H1 (cell line): ENCODE data around the gene IRX4. TPM values are rescaled to one million over a fixed set of nuclear protein-coding genes. Genes with fewer than 3 reads are reported as not detected.

Experiments used
- KDM1A ChIP-seq: fragments of 200-600, 300-600 bp; sonication (generic); IDR thresholded peaks from 2 replicates; pipeline ENCODE4 v1.7.1; 2016; ENCODE audit warnings: mild to moderate bottlenecking, low read length, borderline replicate concordance
- polyA plus RNA-seq, 7 experiments: library from polyadenylated mRNA; depleted of rRNA in 3 of 7; stranded (reverse) in 5 of 7; unstranded in 2 of 7; fragments of >200 nt in 5 of 7; fragments of 200-250 nt in 2 of 7; gene quantifications; 1 replicate in 5 of 7; 2 replicates in 1 of 7; 4 replicates in 1 of 7; pipeline versions ENCODE4 v1.2.1 to v1.2.3, GENCODE V29; 2011 to 2013; ENCODE audit warnings: missing spikeins in 2 of 7, mixed read lengths in 2 of 7
- total RNA-seq: library from RNA; stranded (reverse); fragmentation: NEBNext Ultra II Directional; extraction: Animal tissue kit (Norgen Biotek cat#: 25700); gene quantifications from 2 replicates; pipeline ENCODE4 v1.2.1, GENCODE V29; 2021

IRX4 gene
- total and polyA plus RNA-seq, 2 of the 8 experiments (the other 6 are each of a cell fraction or from before 2014, with no cell fraction given) = 0.45 to 1.2 TPM

DNA sequence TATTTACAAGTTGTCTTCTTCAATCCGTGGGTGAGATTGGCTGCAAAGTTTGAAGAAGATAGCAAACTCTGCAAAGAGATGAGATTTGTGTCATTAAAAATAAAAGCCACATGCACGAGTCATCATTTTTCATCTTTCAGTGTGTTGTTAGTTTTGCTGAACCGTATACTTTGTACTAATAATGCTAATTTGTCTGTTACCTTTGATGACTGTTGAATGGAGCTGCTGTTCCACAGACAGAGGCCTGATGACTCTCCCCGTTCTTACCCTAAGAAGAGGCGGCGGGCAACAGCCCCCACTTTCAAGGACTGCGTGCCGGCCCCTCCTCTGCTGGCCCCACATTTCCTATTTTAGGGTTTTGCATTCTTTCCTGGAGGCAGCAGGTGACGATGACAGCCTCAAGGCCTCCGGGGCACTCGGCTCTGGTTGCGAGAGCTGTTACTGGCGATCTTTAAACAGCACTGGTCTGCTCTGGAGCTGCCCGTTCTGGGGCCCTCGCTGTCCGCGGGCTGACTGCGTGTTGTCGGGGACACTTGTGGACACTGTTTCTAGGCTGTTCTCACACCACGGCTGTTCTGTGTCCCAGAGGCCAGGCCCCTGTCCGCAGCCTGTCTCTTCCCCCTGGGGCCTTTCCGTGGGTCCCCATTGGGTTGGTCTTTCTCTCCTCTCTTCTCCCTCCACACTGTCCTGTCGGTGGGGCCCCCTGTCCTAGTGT is 46.4 kb downstream of the IRX4 start (continued):
- no peak for TF ChIP-seq KDM1A
